ENCODE measurements around the gene ZNF282. TPM values are rescaled to one million over a fixed set of nuclear protein-coding genes. Genes with fewer than 3 reads are reported as not detected.
"Not testable (repeated sequence)": the region's sequence is repeated elsewhere in the genome, so short reads cannot be mapped to it uniquely, and the experiment has no call there.

ZNF282 gene
- total RNA-seq, 1 donor from 2014 or later = 14.5 TPM

DNA sequence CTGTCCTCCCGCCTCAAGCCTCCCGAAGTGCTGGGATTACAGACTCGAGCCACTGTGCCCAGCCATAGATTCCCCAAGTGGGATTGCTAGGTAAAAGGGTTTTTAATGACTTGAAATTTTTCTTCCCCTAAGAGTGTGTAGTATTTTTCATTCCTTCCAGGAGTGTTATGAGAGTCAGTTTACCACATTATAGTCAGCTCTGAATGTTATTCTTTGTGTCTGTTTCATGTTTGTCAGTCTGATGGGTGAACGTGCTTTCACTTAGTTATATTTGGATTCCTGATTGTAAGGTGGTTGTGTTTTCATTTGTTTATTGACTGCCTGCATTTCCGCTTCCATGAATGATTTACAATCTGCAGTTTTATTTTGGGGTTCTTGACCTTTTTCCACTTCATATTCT, 50.4 kb downstream of the ZNF282 start:
- DNase-seq = no peak
- intact Hi-C loops (cut with micrococcal nuclease) = no loop called here
- ATAC-seq = no peak

GRCh38 chr7:149248777-149249176, 53.4 kb downstream of the ZNF282 start:
- intact Hi-C loops (cut with micrococcal nuclease) = no loop called here
- DNase-seq (no peak), ATAC-seq (no peak)

- ATAC-seq; DNase-seq; intact Hi-C loops (cut with micrococcal nuclease): not testable (repeated sequence)
Measured at GRCh38 chr7:149250151-149250550, 54.8 kb downstream of the ZNF282 start.

DNA sequence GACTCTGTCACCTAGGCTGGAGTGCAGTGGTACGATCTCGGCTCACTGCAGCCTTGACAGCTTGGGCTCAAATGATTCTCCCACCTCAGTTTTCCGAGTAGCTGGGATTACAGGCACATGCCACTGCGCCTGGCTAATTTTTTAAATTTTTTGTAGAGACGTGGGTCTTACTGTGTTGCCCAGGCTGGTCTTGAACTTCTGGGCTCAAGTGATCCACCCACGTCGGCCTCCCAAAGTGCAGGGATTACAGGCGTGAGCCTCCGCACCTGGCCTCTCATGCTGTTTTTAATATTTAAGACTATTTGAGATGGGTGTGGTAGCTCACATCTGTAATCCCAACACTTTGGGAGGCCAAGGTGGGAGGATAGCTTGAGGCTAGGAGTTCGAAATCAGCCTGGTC, 56.2 kb downstream of the ZNF282 start:
- DNase-seq; intact Hi-C loops (cut with micrococcal nuclease); ATAC-seq: not testable (repeated sequence)

DNA sequence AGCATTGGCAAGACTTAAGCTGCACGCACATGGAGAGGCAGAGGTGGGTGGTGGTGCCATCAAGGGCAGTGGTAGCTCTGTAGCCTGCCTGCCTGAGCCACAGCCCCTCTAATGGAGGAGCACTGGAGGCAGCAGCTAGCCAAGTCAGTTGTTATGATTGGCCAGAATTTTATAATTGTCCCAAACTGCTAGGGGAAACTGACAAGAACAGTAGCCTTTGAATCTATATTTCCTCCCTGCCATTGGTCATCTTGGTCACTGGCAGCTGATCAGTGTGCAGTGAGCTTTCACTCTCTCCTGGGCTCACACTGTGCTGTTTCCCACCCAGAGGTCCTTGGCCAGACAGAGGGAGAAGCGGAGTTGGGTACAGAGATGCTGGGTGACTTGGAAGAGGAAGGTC, 57.0 kb downstream of the ZNF282 start:
- DNase-seq = no peak
- no peak for ATAC-seq
- intact Hi-C loops (cut with micrococcal nuclease) = no loop called here

- intact Hi-C loops (cut with micrococcal nuclease) = no loop called here
- no peak for DNase-seq
- ATAC-seq = no peak
Measured at GRCh38 chr7:149253665-149254064, 58.3 kb downstream of the ZNF282 start.

DNA sequence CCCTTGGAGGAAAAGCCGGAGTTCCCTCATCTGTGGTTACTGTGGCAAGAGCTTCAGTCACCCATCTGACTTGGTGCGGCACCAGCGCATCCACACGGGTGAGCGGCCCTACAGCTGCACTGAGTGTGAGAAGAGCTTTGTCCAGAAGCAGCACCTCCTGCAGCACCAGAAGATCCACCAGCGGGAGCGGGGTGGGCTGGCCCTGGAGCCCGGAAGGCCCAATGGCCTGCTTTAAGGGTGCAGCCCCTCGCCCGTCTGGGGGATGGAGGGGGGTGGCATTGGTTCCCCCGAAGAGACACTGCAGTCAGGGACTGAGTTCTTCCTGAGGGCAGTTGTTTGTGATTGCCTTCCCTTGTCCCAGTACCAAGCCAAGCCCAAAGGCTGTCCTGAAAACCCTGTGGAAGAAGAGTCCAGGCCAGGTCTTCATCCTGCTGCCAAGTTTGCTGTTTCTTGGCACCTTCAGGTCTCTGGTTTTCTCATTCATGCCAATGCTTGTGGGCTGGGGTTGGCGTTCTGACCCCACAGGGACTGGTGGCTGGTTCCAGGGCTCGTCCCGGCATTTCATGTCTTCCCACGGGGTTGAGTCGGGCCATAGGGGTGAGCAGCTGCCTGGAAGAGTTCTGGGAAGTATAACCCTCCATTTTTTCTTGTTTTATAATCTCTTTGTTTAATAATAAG, 59.0 kb downstream of the ZNF282 start:
- intact Hi-C loops (cut with micrococcal nuclease) = no loop called here
- no peak for ATAC-seq
- DNase-seq = no peak

GRCh38 chr7:149255174-149255573, 59.8 kb downstream of the ZNF282 start:
- intact Hi-C loops (cut with micrococcal nuclease) = no loop called here
- DNase-seq (no peak), ATAC-seq (no peak)

- DNase-seq (no peak), ATAC-seq (no peak)
- intact Hi-C loops (cut with micrococcal nuclease) = no loop called here
Measured at GRCh38 chr7:149256568-149256967, 61.2 kb downstream of the ZNF282 start.

- ATAC-seq (no peak), DNase-seq (no peak)
- intact Hi-C loops (cut with micrococcal nuclease) = no loop called here
Measured at GRCh38 chr7:149257146-149257545, 61.8 kb downstream of the ZNF282 start.

DNA sequence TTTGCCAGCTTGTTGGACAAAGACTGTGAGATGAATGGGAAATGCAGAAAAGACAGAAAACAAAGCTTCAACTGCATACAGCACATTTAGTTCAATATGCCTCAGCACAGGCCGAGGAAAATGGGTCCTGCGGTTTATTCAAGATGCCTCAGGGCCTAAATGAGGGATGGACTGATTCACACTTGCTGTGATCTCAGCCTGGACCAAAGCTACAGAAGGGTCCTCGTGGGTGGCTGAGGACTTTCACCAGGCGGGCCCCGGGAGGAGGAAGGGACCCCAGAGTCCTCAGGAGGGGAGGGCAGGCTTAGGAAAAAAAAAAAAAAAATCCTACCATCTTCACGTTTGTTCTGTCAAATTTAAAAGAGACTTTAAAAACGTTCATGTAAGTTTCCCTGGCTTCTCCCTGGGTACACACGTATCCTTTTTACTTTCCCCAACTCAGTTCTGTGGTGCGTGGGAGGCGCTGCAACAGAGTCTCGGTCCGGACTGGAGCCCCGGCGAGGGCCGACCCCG, 66.0 kb downstream of the ZNF282 start:
- intact Hi-C loops (cut with micrococcal nuclease) = no loop called here
- no peak for DNase-seq
- ATAC-seq = peak; percentile 3

DNA sequence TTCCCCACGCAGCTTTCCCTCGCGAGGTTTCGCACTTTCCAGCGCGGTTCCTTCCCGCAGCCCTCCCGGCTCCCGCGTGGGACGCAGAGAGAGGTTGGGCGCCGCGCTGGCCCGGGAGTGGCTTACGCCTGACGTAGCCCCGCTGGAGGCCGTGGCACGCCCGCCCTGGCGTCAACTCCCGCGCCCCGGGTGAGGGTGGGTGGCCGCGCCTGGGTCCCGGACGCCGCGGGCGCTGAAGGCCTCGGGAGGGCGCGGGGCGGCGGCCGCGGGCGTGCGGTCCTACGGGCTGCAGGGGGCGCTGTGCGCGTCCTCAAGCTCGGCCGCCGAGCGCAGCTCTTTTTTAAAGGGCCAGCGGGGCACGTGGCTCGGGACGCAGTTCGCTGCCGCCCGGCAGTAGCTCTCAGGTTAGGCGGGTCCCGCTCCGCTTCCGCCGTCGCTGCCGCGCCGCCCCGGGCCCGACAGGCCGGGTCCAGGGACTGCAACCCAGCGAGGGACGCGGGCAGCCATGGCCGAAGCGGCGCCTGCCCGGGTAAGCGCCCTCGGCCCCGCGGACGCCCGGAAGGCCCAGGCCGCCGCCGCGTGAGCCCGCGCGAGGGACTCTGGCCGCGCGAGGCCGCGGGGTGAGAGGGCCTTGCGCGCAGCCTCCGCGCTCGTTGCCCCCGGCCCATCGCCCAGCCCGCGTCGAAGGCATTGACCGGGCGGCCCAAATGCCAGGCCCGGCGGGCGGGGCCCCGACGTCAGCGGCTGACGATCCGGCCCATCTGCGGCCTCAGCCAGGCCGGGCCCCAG, 66.7 kb downstream of the ZNF282 start, which contains the start of gene ZNF783:
Gene ZNF783 (plus strand): TSS at position 368 of the 789 bp plus-strand sequence. CDS start 138 bp downstream, at position 506.
- ATAC-seq (peak; percentile 99), DNase-seq (peak; percentile 95)
- intact Hi-C loops (cut with micrococcal nuclease) = no loop called here

GRCh38 chr7:149266451-149266850, 71.1 kb downstream of the ZNF282 start:
- no peak for ATAC-seq
- DNase-seq = no peak
- intact Hi-C loops (cut with micrococcal nuclease) = no loop called here

DNA sequence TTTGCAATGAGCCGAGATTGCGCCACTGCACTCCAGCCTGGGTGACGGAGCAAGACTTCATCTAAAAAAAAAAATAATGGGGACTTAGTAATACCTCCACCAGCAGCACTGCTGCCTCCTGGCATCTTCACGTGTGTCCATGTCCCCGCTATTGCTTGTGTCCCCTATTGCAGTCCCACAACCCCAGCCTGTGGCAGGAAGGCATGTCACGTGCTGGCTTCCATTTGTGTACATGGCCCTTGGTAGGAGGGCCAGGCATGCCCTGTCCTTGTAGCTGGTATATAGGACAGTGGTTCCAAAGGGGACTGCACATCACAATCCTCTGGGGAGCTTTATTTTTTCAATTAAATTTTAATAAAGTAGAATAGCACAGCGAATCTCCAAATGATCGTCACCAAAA, 72.4 kb downstream of the ZNF282 start:
- intact Hi-C loops (cut with micrococcal nuclease) = no loop called here
- no peak for ATAC-seq
- DNase-seq = no peak

DNA sequence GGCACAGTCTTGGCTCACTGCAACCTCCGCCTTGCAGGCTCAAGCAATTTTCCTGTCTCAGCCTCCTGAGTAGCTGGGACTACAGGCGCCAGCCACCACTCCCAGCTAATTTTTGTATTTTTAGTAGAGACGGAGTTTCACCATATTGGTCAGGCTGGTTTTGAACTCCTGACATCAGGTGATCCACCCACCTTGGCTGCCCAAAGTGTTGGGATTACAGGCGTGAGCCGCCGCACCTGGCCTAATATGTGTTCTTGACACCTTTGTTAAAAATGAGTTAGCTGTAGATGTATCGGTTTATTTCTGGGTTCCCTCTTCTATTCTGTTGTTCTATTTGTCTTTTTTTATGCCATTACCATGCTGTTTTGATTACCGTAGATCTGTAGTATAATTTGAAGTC, 79.1 kb downstream of the ZNF282 start:
- intact Hi-C loops (cut with micrococcal nuclease); ATAC-seq; DNase-seq: not testable (repeated sequence)

Other genes starting within 250 kb of the ZNF282 start
- gene PDIA4, start 167.0 kb upstream of the ZNF282 start, total RNA-seq = 35.1 TPM
- gene ZNF786, start 104.8 kb upstream of the ZNF282 start, total RNA-seq = 2.7 TPM
- gene ZNF425, start 69.2 kb upstream of the ZNF282 start, total RNA-seq = 0.72 TPM
- 6.6 TPM for gene ZNF398, start 48.1 kb upstream of the ZNF282 start, total RNA-seq
- gene ZNF212, start 44.1 kb downstream of the ZNF282 start, total RNA-seq = 5.2 TPM
- 4.8 TPM for gene ZNF783, start 66.7 kb downstream of the ZNF282 start, total RNA-seq